ENCODE measurements around the gene TEP1.

Gene TEP1

GRCh38 chr14:20436363-20436755 lies 23.1 kb upstream of the TEP1 start:
- peaks cover 0 to 15% (median 0%) of the 10 kb centered on the region in 11 experiments; a peak in 8 of 22 replicates for H3K9me3 ChIP-seq (replicated peaks in 1 of 11)
- no peaks in the 10 kb centered on the region for H4K20me1 ChIP-seq
- peak overlapping the region in 8 of 11 experiments; percentile 70 to 81 (median 76); a peak in 13 of 22 replicates for H3K27ac ChIP-seq
- H3K27me3 ChIP-seq: no peaks in the 10 kb centered on the region
- H3K4me1 ChIP-seq: peaks cover 65 to 94% (median 89%) of the 10 kb centered on the region in 10 experiments
- TF ChIP-seq Cebpa-rat (IDR thresholded peaks at IDR 0.05): no peak
- H3K36me3 ChIP-seq: no peaks in the 10 kb centered on the region
- peak overlapping the region in 1 of 10 experiments; percentile 64; a peak in 2 of 20 replicates for H3K4me3 ChIP-seq
- peak overlapping the region in 4 of 11 experiments; percentile 75 to 80 (median 78); a peak in 4 of 22 replicates for H3K9ac ChIP-seq
- peak overlapping the region; percentile 83 to 98 (median 95) for H3K4me2 ChIP-seq

DNA sequence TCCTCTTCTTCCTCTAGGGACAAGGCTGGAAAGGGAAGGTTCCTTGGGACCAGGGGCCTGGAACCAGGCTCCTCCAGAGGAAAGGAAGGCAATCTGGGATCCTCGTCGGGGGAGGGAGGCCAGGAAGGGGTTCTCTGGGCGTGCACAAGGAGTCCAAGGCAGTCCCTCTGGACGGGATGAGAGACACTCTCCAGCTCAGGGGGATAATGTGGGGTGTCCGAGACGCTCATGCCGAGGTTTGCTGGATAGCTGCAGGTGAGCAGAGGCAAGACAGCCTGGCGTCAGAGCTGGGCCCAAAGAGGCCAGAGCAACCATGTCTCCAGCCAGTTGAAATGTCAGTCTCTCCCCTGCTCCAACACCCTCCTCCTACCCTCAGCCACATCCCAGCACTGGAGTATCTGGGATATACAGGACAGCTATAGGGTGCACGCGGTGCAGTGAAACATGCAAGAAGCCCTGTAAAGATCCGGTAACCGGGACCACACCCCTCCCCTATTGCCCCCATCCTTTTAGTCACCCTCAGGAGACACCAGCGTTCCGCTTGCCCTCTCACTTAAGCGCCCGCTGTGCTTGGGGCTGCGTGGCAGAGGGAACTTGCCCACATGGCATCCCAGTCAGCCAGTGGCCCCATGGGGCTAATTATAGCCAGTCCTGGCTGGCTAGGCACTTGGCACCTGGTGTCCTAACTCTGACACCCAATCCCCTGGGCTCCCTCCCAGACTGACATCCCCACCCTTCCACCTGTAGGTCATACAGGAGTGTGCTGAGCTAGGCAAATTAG lies 22.5 kb upstream of the TEP1 start, which contains the start of gene KLHL33:
KLHL33 (minus strand) TSS at position 585 of the 781 bp plus-strand sequence; CDS start at position 230, 355 bp downstream.
- H3K9ac ChIP-seq: peak within 1 kb of the TSS; percentile 23 to 80 (median 75); a peak in 20 of 22 replicates
- peak within 1 kb of the TSS; percentile 29 to 68 (median 56) for H3K4me3 ChIP-seq
- H3K9me3 ChIP-seq (replicated peaks in 1 of 11): peaks cover 0 to 15% (median 0%) of the 10 kb centered on the region in 11 experiments; a peak in 8 of 22 replicates
- peak within 1 kb of the TSS; percentile 83 to 98 (median 95) for H3K4me2 ChIP-seq
- H3K27ac ChIP-seq: peak within 1 kb of the TSS in 10 of 11 experiments; percentile 32 to 81 (median 72); a peak in 18 of 22 replicates
- H3K27me3 ChIP-seq: no peaks in the 10 kb centered on the region
- H3K36me3 ChIP-seq: 0 out of 22 replicates have a peak, but pooled peaks cover 0 to 3% (median 0%) of the 10 kb centered on the region in 11 experiments
- H4K20me1 ChIP-seq: no peaks in the 10 kb centered on the region
- H3K4me1 ChIP-seq: peaks cover 65 to 94% (median 89%) of the 10 kb centered on the region in 10 experiments
- no peak for TF ChIP-seq Cebpa-rat (IDR thresholded peaks at IDR 0.05)

GRCh38 chr14:20434701-20435581 lies 21.6 kb upstream of the TEP1 start:
- no peak for TF ChIP-seq Cebpa-rat (IDR thresholded peaks at IDR 0.05)
- H3K4me1 ChIP-seq: peaks cover 67 to 94% (median 90%) of the 10 kb centered on the region in 10 experiments
- peaks cover 0 to 15% (median 0%) of the 10 kb centered on the region in 11 experiments; a peak in 8 of 22 replicates for H3K9me3 ChIP-seq (replicated peaks in 1 of 11)
- peak overlapping the region; percentile 29 to 68 (median 56) for H3K4me3 ChIP-seq
- peaks cover 0 to 9% (median 0%) of the 10 kb centered on the region in 11 experiments; a peak in 1 of 22 replicates for H3K36me3 ChIP-seq
- peak overlapping the region; percentile 83 to 98 (median 95) for H3K4me2 ChIP-seq
- peak overlapping the region; percentile 23 to 80 (median 75); a peak in 20 of 22 replicates for H3K9ac ChIP-seq
- H4K20me1 ChIP-seq: no peaks in the 10 kb centered on the region
- no peaks in the 10 kb centered on the region for H3K27me3 ChIP-seq
- peak overlapping the region in 10 of 11 experiments; percentile 32 to 81 (median 72); a peak in 18 of 22 replicates for H3K27ac ChIP-seq

- peaks cover 70 to 93% (median 86%) of the 10 kb centered on the region in 10 experiments for H3K4me1 ChIP-seq
- H3K9ac ChIP-seq: peak overlapping the region in 10 of 11 experiments; percentile 2 to 95 (median 88); a peak in 17 of 22 replicates
- no peaks in the 10 kb centered on the region for H3K9me3 ChIP-seq (replicated peaks in 1 of 11)
- no peak for TF ChIP-seq Cebpa-rat (IDR thresholded peaks at IDR 0.05)
- H3K4me2 ChIP-seq: peak overlapping the region; percentile 85 to 99 (median 96)
- no peaks in the 10 kb centered on the region for H3K27me3 ChIP-seq
- peak overlapping the region; percentile 6 to 100 (median 97); a peak in 21 of 22 replicates for H3K27ac ChIP-seq
- H3K36me3 ChIP-seq: peaks cover 0 to 14% (median 0%) of the 10 kb centered on the region in 11 experiments; a peak in 7 of 22 replicates
- H4K20me1 ChIP-seq: no peaks in the 10 kb centered on the region
- peak overlapping the region in 8 of 10 experiments; percentile 48 to 69 (median 58); a peak in 13 of 20 replicates for H3K4me3 ChIP-seq
These were observed 16.7 kb upstream of the TEP1 start for GRCh38 chr14:20429801-20430669.

GRCh38 chr14:20428802-20429201 lies 15.5 kb upstream of the TEP1 start:
- H3K9ac ChIP-seq: peak overlapping the region; percentile 73 to 95 (median 88); a peak in 21 of 22 replicates
- peak overlapping the region; percentile 85 to 99 (median 96) for H3K4me2 ChIP-seq
- H3K4me1 ChIP-seq: peaks cover 66 to 91% (median 79%) of the 10 kb centered on the region in 10 experiments
- H3K9me3 ChIP-seq (replicated peaks in 1 of 11): no peaks in the 10 kb centered on the region
- peaks cover 0 to 19% (median 0%) of the 10 kb centered on the region in 11 experiments; a peak in 8 of 22 replicates for H3K36me3 ChIP-seq
- no peaks in the 10 kb centered on the region for H3K27me3 ChIP-seq
- H3K27ac ChIP-seq: peak overlapping the region in 10 of 11 experiments; percentile 89 to 100 (median 98); a peak in 20 of 22 replicates
- TF ChIP-seq Cebpa-rat (IDR thresholded peaks at IDR 0.05): no peak
- H4K20me1 ChIP-seq: no peaks in the 10 kb centered on the region
- peak overlapping the region in 9 of 10 experiments; percentile 47 to 69 (median 58); a peak in 17 of 20 replicates for H3K4me3 ChIP-seq

GRCh38 chr14:20428010-20428365 lies 14.7 kb upstream of the TEP1 start:
- Histone ChIP-seq H4K20me1 (no peaks in the 10 kb centered on the region), H3K27ac (peak overlapping the region; percentile 57 to 100 (median 97); a peak in 21 of 22 replicates), H3K27me3 (no peaks in the 10 kb centered on the region), H3K36me3 (peaks cover 0 to 19% (median 0%) of the 10 kb centered on the region in 11 experiments; a peak in 8 of 22 replicates), H3K4me2 (peak overlapping the region; percentile 85 to 99 (median 96)), H3K4me1 (peaks cover 69 to 90% (median 78%) of the 10 kb centered on the region in 10 experiments), H3K9ac (peak overlapping the region; percentile 73 to 95 (median 88); a peak in 21 of 22 replicates), H3K9me3 (replicated peaks in 1 of 11) (no peaks in the 10 kb centered on the region), H3K4me3 (peak overlapping the region; percentile 28 to 69 (median 57); a peak in 19 of 20 replicates)
- TF ChIP-seq Cebpa-rat (IDR thresholded peaks at IDR 0.05): no peak

GRCh38 chr14:20427231-20428009 lies 14.1 kb upstream of the TEP1 start:
- Histone ChIP-seq H3K36me3 (peaks cover 0 to 19% (median 0%) of the 10 kb centered on the region in 11 experiments; a peak in 8 of 22 replicates), H3K4me1 (peaks cover 69 to 89% (median 79%) of the 10 kb centered on the region in 10 experiments), H3K4me3 (peak overlapping the region; percentile 28 to 69 (median 57); a peak in 19 of 20 replicates), H4K20me1 (no peaks in the 10 kb centered on the region), H3K27ac (peak overlapping the region; percentile 57 to 100 (median 97); a peak in 21 of 22 replicates), H3K9ac (peak overlapping the region; percentile 73 to 95 (median 88)), H3K4me2 (peak overlapping the region; percentile 85 to 99 (median 96)), H3K9me3 (replicated peaks in 1 of 11) (no peaks in the 10 kb centered on the region), H3K27me3 (no peaks in the 10 kb centered on the region)
- TF ChIP-seq Cebpa-rat (IDR thresholded peaks at IDR 0.05): no peak
